Suprapubic skin (tissue), 4 donors: ENCODE data around the gene ZNF75A. TPM values are rescaled to one million over a fixed set of nuclear protein-coding genes. Genes with fewer than 3 reads are reported as not detected.

Experiments
- DNase-seq, 2 donors: peaks; one replicate each; pipeline ENCODE4 v3.0.0-alpha.2; 2019; ENCODE audit warnings: low spot score in 2 of 2
- H3K27ac ChIP-seq: fragments of 200-600 bp; sonication (generic); one replicate; pipeline ENCODE4 v1.5.1; 2019
- H3K27me3 ChIP-seq: fragments of 200-600 bp; sonication (generic); one replicate; pipeline ENCODE4 v1.5.1; 2019
- H3K36me3 ChIP-seq: fragments of 200-600 bp; sonication (generic); one replicate; pipeline ENCODE4 v1.5.1; 2019
- H3K4me1 ChIP-seq: fragments of 200-600 bp; sonication (generic); one replicate; pipeline ENCODE4 v1.5.1; 2019
- H3K4me3 ChIP-seq: fragments of 200-600 bp; sonication (generic); one replicate; pipeline ENCODE4 v1.5.1; 2019; ENCODE audit warnings: mild to moderate bottlenecking
- H3K9me3 ChIP-seq: fragments of 200-600 bp; sonication (generic); one replicate; pipeline ENCODE4 v1.5.1; 2019
- CTCF ChIP-seq, 2 donors: fragments of 200-600 bp in 1 of 2; fragments of 450-650 bp in 1 of 2; sonication (generic) in 1 of 2; IDR thresholded peaks; one replicate each; pipeline ENCODE4 v1.5.1; 2016 to 2019; ENCODE audit warnings: antibody characterized with exemption in 2 of 2, mild to moderate bottlenecking in 1 of 2, moderate library complexity in 1 of 2
- EP300 ChIP-seq: sonication (generic); formaldehyde crosslinking; IDR thresholded peaks from one replicate; pipeline ENCODE4 v1.6.1; 2017; ENCODE audit warnings: antibody characterized with exemption
- POLR2A ChIP-seq, 2 donors: fragments of 450-650 bp; IDR thresholded peaks; one replicate each; pipeline ENCODE4 v1.6.1; 2017; ENCODE audit warnings: antibody characterized with exemption in 2 of 2, mild to moderate bottlenecking in 2 of 2, moderate library complexity in 2 of 2
- POLR2AphosphoS5 ChIP-seq, 3 donors: sonication (generic); formaldehyde crosslinking; IDR thresholded peaks; one replicate each; pipeline ENCODE4 v1.6.1; 2017; ENCODE audit warnings: antibody characterized with exemption in 3 of 3
- WGBS: methylation state at CpG from one replicate; pipeline ENCODE4 v1.1.5; 2018; 5-methylcytosine and 5-hydroxymethylcytosine counted together
- total RNA-seq, 4 donors: library from RNA; depleted of rRNA; stranded (reverse); fragments of >200 nt; gene quantifications; one replicate each; pipeline ENCODE4 v1.1.0, GENCODE V29; 2016

Gene ZNF75A
- total RNA-seq, 4 donors from 2014 or later, result 13.8 to 40.4 (median 19.1) TPM

GRCh38 chr16:3274490-3274889 lies 30.8 kb upstream of the ZNF75A start:
- no peak for TF ChIP-seq POLR2AphosphoS5 (IDR thresholded peaks at IDR 0.05)
- no peak for TF ChIP-seq EP300
- no peak for TF ChIP-seq CTCF (IDR thresholded peaks at IDR 0.05)
- TF ChIP-seq POLR2A (IDR thresholded peaks at IDR 0.05), result no peak
- no peak overlapping the region for H3K27ac ChIP-seq
- H3K9me3 ChIP-seq, result no peaks in the 10 kb centered on the region
- no peak for DNase-seq
- H3K4me3 ChIP-seq, result no peak overlapping the region
- no peaks in the 10 kb centered on the region for H3K27me3 ChIP-seq
- 51% methylated on average over 4 of the region's 4 CpGs for WGBS
- H3K4me1 ChIP-seq, result no peaks in the 10 kb centered on the region
- no peaks in the 10 kb centered on the region for H3K36me3 ChIP-seq

- Histone ChIP-seq H3K9me3 (no peaks in the 10 kb centered on the region), H3K4me1 (no peaks in the 10 kb centered on the region)
Measured at GRCh38 chr16:3274947-3275346, 30.4 kb upstream of the ZNF75A start.

GRCh38 chr16:3276679-3277078 lies 28.6 kb upstream of the ZNF75A start:
- DNase-seq, result no peak
- H3K27ac ChIP-seq, result no peak overlapping the region
- H3K4me3 ChIP-seq, result no peak overlapping the region
- H3K27me3 ChIP-seq, result no peaks in the 10 kb centered on the region
- H3K36me3 ChIP-seq, result no peaks in the 10 kb centered on the region
- WGBS, result 86% methylated on average over 5 of the region's 5 CpGs
- no peaks in the 10 kb centered on the region for H3K9me3 ChIP-seq
- peaks cover under 1% of the 10 kb centered on the region for H3K4me1 ChIP-seq
- TF ChIP-seq EP300, result no peak
- TF ChIP-seq CTCF (IDR thresholded peaks at IDR 0.05), result no peak
- TF ChIP-seq POLR2A (IDR thresholded peaks at IDR 0.05), result no peak
- TF ChIP-seq POLR2AphosphoS5 (IDR thresholded peaks at IDR 0.05), result no peak

More at GRCh38 chr16:3274947-3275346, 30.4 kb upstream of the ZNF75A start:
- H3K4me3 ChIP-seq, result no peak overlapping the region
- no peak for DNase-seq
- H3K36me3 ChIP-seq, result no peaks in the 10 kb centered on the region
- TF ChIP-seq CTCF (IDR thresholded peaks at IDR 0.05), result no peak
- no peak for TF ChIP-seq POLR2A (IDR thresholded peaks at IDR 0.05)
- no peak for TF ChIP-seq POLR2AphosphoS5 (IDR thresholded peaks at IDR 0.05)
- no peak for TF ChIP-seq EP300
- H3K27me3 ChIP-seq, result no peaks in the 10 kb centered on the region
- H3K27ac ChIP-seq, result no peak overlapping the region

- Histone ChIP-seq H3K27ac (no peak overlapping the region), H3K9me3 (peaks cover 5% of the 10 kb centered on the region), H3K4me3 (no peak overlapping the region), H3K27me3 (no peaks in the 10 kb centered on the region), H3K36me3 (peaks cover 11% of the 10 kb centered on the region), H3K4me1 (peaks cover 23% of the 10 kb centered on the region)
- TF ChIP-seq POLR2AphosphoS5 (IDR thresholded peaks at IDR 0.05) (no peak), CTCF (IDR thresholded peaks at IDR 0.05) (no peak), EP300 (no peak), POLR2A (IDR thresholded peaks at IDR 0.05) (no peak)
- WGBS, result 95% methylated on average over 6 of the region's 6 CpGs
- no peak for DNase-seq
Measured at GRCh38 chr16:3281222-3281820, 24.0 kb upstream of the ZNF75A start.

- WGBS, result 15% methylated on average over 28 of the region's 29 CpGs
- Histone ChIP-seq H3K4me3 (peak overlapping the region; percentile 79), H3K27ac (peak overlapping the region; percentile 99), H3K27me3 (no peaks in the 10 kb centered on the region), H3K9me3 (peaks cover 11% of the 10 kb centered on the region), H3K4me1 (peaks cover 23% of the 10 kb centered on the region), H3K36me3 (peaks cover 20% of the 10 kb centered on the region)
- no peak for DNase-seq
- TF ChIP-seq POLR2AphosphoS5 (IDR thresholded peaks at IDR 0.05), result no peak
- no peak for TF ChIP-seq POLR2A (IDR thresholded peaks at IDR 0.05)
- TF ChIP-seq EP300, result no peak
- TF ChIP-seq CTCF (IDR thresholded peaks at IDR 0.05), result no peak
Measured at GRCh38 chr16:3282103-3282729, 23.1 kb upstream of the ZNF75A start.
